HEK293T (cell line): ENCODE results near the gene SMARCAD1.
"Not testable (repeated sequence)": the region's sequence is repeated elsewhere in the genome, so short reads cannot be mapped to it uniquely, and the experiment has no call there.

Source experiments
- CTCF ChIA-PET: fragments of 350-600 bp; formaldehyde crosslinking; extraction: SDS; loops from one replicate; lab custom pipeline; 2021; ENCODE audit warnings: antibody characterized with exemption, inconsistent platforms; lab: Yijun Ruan, JAX
- POLR2A ChIA-PET: fragments of 350-600 bp; formaldehyde crosslinking; extraction: SDS; loops from one replicate; lab custom pipeline; 2020; ENCODE audit warnings: antibody characterized with exemption, inconsistent platforms; lab: Yijun Ruan, JAX
- DNase-seq: peaks from one replicate; pipeline ENCODE4 v3.0.0; 2012; ENCODE audit warnings: mixed read lengths; ENCODE audit errors: extremely low spot score
- ARNT ChIP-seq: fragments of 450-650 bp; IDR thresholded peaks from 2 replicates; pipeline ENCODE4 v1.6.1; 2017; ENCODE audit warnings: mild to moderate bottlenecking
- BHLHE40 ChIP-seq: fragments of 450-650 bp; IDR thresholded peaks from 2 replicates; pipeline ENCODE4 v1.6.1; 2016; ENCODE audit warnings: mild to moderate bottlenecking, moderate library complexity, borderline replicate concordance
- CTBP1 ChIP-seq: fragments of 450-650 bp; IDR thresholded peaks from 2 replicates; pipeline ENCODE4 v1.6.1; 2016; ENCODE audit warnings: borderline replicate concordance
- ELF4 ChIP-seq: fragments of 450-650 bp; IDR thresholded peaks from 2 replicates; pipeline ENCODE4 v1.6.1; 2017; ENCODE audit warnings: antibody characterized with exemption
- FOXA1 ChIP-seq: fragments of 450-650 bp; IDR thresholded peaks from 2 replicates; pipeline ENCODE4 v1.6.1; 2016; ENCODE audit warnings: mild to moderate bottlenecking
- FOXK2 ChIP-seq: fragments of 450-650 bp; IDR thresholded peaks from 2 replicates; pipeline ENCODE4 v1.6.1; 2016; ENCODE audit warnings: mild to moderate bottlenecking
- FOXM1 ChIP-seq: fragments of 450-650 bp; IDR thresholded peaks from 2 replicates; pipeline ENCODE4 v1.6.1; 2017; ENCODE audit warnings: mild to moderate bottlenecking, borderline replicate concordance
- HDGF ChIP-seq: fragments of 450-650 bp; IDR thresholded peaks from 2 replicates; pipeline ENCODE4 v1.6.1; 2017; ENCODE audit warnings: antibody characterized with exemption, borderline replicate concordance
- L3MBTL2 ChIP-seq: fragments of 450-650 bp; conservative IDR thresholded peaks from 2 replicates; pipeline ENCODE4 v1.6.1; 2016; ENCODE audit warnings: mild to moderate bottlenecking
- LEF1 ChIP-seq: fragments of 450-650 bp; IDR thresholded peaks from 2 replicates; pipeline ENCODE4 v1.6.1; 2017; ENCODE audit warnings: mild to moderate bottlenecking, borderline replicate concordance
- NFRKB ChIP-seq: fragments of 450-650 bp; IDR thresholded peaks from 2 replicates; pipeline ENCODE4 v1.6.1; 2016; ENCODE audit warnings: mild to moderate bottlenecking, moderate library complexity
- SP1 ChIP-seq: fragments of 450-650 bp; IDR thresholded peaks from 2 replicates; pipeline ENCODE4 v1.6.1; 2017
- SUZ12 ChIP-seq: fragments of 450-650 bp; IDR thresholded peaks from 2 replicates; pipeline ENCODE4 v1.6.1; 2016; ENCODE audit warnings: mild to moderate bottlenecking
- TARDBP ChIP-seq: fragments of 450-650 bp; IDR thresholded peaks from 2 replicates; pipeline ENCODE4 v1.6.1; 2016
- ZNF384 ChIP-seq: fragments of 450-650 bp; IDR thresholded peaks from 2 replicates; pipeline ENCODE4 v1.6.1; 2016
- TF ChIP-seq, protein P1 (sequence below): fragments of 450-650 bp; IDR thresholded peaks from 2 replicates; pipeline ENCODE4 v1.6.1; 2016

The SMARCAD1 gene

GRCh38 chr4:94277534-94277933 lies 69.9 kb downstream of the SMARCAD1 start:
- CTCF ChIA-PET: no interaction called here
- POLR2A ChIA-PET: no interaction called here
- DNase-seq: no peak
- TF ChIP-seq TARDBP (no peak), SP1 (no peak), FOXK2 (no peak), ELF4 (no peak), HDGF (no peak), BHLHE40 (no peak), FOXA1 (no peak), FOXM1 (no peak), L3MBTL2 (no peak), SUZ12 (no peak)

DNA sequence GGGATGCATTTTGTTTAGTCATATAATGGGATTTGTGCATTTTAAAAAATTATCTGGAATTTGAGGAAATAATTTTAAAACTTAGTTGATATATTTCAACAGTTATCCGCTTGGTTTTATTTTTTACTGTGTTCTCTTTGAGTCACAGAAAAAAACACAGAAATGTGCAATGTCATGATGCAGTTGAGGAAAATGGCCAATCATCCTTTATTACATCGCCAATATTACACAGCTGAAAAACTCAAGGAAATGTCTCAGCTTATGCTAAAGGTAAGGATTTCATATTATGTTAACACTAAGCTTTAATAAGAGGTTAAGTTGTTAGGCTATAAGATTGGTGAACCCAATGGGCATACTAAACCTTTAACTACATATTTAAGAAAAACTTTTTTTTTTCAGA lies 71.1 kb downstream of the SMARCAD1 start:
- ChIA-PET CTCF (no interaction called here), POLR2A (no interaction called here)
- TF ChIP-seq BHLHE40: no peak
- no peak for TF ChIP-seq TARDBP
- no peak for TF ChIP-seq CTBP1
- TF ChIP-seq FOXM1: no peak
- TF ChIP-seq L3MBTL2: no peak
- no peak for TF ChIP-seq FOXK2
- TF ChIP-seq ARNT: no peak
- TF ChIP-seq SP1: no peak
- no peak for TF ChIP-seq NFRKB
- no peak for TF ChIP-seq FOXA1
- DNase-seq: no peak

DNA sequence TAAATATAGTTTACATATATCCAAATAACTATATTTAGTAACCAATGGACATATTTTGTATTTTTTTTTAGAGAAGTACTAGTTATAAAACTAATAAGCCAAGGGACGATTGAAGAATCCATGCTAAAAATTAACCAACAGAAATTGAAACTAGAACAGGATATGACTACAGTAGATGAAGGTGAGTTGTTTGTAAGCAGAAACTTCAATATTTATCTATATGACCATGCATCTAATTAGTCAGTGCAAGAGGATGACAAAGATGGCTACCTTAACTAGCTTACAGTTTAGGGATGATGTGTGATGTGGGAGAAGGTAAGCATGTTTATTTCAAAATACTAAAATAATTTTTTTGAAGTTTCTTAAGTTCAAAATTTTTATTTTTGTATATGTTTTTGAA lies 77.2 kb downstream of the SMARCAD1 start:
- CTCF ChIA-PET: no interaction called here
- no peak for TF ChIP-seq TARDBP
- TF ChIP-seq L3MBTL2: no peak
- no peak for TF ChIP-seq SP1
- TF ChIP-seq BHLHE40: no peak
- no peak for TF ChIP-seq HDGF
- no peak for TF ChIP-seq SUZ12
- TF ChIP-seq ELF4: no peak
- no peak for TF ChIP-seq NFRKB
- no peak for TF ChIP-seq FOXA1
- TF ChIP-seq FOXM1: no peak
- TF ChIP-seq LEF1: no peak
- TF ChIP-seq ZNF384: no peak
- TF ChIP-seq ARNT: no peak
- TF ChIP-seq, protein P1, sequence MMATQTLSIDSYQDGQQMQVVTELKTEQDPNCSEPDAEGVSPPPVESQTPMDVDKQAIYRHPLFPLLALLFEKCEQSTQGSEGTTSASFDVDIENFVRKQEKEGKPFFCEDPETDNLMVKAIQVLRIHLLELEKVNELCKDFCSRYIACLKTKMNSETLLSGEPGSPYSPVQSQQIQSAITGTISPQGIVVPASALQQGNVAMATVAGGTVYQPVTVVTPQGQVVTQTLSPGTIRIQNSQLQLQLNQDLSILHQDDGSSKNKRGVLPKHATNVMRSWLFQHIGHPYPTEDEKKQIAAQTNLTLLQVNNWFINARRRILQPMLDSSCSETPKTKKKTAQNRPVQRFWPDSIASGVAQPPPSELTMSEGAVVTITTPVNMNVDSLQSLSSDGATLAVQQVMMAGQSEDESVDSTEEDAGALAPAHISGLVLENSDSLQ: no peak
- no peak for TF ChIP-seq FOXK2
- TF ChIP-seq CTBP1: no peak
- no peak for DNase-seq
- POLR2A ChIA-PET: no interaction called here

DNA sequence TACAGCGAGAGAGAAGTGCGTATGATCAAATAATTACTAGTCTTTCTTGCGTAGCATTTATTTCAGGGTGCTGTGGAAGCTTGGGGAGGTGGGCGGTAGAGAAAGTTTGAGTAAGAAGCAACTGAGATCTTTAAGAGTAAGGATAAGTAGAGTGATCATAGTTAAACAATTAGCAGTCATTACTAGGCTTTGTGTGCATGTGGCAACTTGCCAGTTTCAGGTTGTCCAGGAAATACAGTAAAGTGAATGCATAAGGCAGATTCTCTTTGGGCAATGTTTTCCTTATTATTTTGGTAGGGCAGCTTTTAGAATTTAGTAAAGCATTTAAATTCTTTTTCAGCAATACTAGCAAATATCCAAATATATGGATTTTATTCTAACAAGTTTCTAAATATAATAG lies 78.0 kb downstream of the SMARCAD1 start:
- DNase-seq: no peak
- TF ChIP-seq ELF4: no peak
- TF ChIP-seq, protein P1: no peak
- TF ChIP-seq HDGF: no peak
- POLR2A ChIA-PET: no interaction called here
- CTCF ChIA-PET: no interaction called here

DNA sequence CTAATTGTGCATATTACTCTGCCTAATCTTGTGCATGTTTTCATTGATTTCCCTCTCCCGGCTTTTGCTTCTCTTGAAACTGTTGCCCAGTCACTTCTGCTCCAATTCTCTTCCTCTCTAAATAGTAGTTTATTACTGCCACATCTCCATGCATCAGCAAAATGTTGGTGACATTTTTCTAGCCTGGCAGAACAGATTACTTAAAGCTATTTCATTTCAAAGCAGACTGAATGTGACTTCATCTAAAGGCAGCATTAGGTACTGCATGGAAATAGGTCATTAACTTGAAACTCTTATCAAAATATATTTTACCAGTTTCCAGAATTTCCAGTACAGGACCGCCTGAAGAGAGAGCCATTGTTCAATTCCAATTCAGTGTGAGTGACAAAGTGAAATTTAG lies 82.6 kb downstream of the SMARCAD1 start:
- no peak for DNase-seq
- CTCF ChIA-PET: no interaction called here
- POLR2A ChIA-PET: no interaction called here
- TF ChIP-seq ELF4 (no peak), BHLHE40 (no peak), TARDBP (no peak), LEF1 (no peak), HDGF (no peak), NFRKB (no peak), FOXK2 (no peak), FOXM1 (no peak), ZNF384 (no peak), CTBP1 (no peak), L3MBTL2 (no peak), ARNT (no peak), FOXA1 (no peak), SUZ12 (no peak), SP1 (no peak)
- TF ChIP-seq, protein P1: no peak

DNA sequence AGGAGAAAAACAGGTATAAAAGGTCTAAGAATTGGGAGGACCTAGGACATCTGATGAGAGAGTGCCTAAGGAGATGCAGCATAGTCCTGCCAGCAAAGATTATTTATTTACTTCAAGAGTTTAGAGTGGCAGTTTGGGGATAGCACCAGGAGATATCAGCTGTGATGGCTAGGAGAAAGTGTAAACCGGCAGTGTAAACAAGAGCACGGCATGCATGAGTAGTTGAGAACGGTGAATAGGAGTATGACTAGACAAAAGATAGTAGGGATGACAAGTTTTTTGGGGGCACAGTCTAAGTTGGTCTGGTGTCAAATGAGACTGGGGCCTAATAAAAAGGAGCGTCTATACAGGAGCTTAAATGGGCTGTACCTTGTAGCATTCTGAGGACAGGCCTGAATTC lies 86.3 kb downstream of the SMARCAD1 start:
- CTCF ChIA-PET, DNase-seq, POLR2A ChIA-PET: not testable (repeated sequence)

DNA sequence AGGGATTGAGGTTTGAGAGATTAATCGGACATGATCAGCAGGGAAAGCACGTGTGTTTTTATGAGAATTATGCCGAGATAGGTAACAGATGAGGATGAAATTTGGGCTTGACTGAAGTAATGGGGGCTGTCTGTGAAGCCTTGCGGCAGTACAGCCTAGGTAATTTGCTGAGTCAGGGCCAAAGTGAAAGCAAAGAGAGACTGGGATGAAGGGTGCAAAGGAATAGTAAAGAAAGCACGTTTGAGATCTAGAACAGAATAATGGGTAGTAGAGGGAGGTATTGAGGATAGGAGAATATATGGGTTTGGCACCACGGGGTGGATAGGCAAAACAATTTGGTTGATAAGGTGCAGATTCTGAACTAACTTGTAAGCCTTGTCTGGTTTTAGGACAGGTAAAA lies 87.8 kb downstream of the SMARCAD1 start:
- DNase-seq, POLR2A ChIA-PET, CTCF ChIA-PET: not testable (repeated sequence)
